Stimulated activated CD4-positive, alpha-beta T cell treated with anti-CD3 and anti-CD28 coated beads, TNF-alpha, amount 100 ng/mL, for 24 hours (primary cell): ENCODE results near the gene DHRS1.

Source experiments
- DNase-seq, 3 experiments: peaks; one replicate each; pipeline ENCODE4 v3.0.0-alpha.2; 2020; ENCODE audit warnings: low read depth in 3 of 3

The DHRS1 gene

GRCh38 chr14:24264298-24264697 lies 35.3 kb downstream of the DHRS1 start:
- no peak for DNase-seq

DNA sequence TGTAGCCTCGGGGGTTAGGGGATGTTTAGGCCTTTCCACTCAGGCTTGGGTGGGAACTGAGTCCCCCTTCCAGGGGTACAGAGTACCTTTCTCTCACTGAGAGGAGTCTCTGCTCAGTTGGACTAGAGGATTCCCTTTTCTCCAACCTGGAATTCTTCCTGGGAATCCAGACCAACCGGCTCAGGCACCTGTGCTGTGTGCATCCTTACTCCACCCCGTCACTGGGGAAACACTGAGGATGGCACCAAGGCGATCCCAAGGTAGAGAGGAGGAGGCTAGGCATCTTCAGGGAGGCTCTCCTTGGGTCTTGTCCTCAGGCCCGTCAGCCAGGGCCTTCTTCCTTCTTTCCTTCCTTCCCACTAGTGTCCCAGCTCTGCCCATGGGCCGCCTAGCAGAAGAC lies 35.7 kb downstream of the DHRS1 start:
- no peak for DNase-seq

DNA sequence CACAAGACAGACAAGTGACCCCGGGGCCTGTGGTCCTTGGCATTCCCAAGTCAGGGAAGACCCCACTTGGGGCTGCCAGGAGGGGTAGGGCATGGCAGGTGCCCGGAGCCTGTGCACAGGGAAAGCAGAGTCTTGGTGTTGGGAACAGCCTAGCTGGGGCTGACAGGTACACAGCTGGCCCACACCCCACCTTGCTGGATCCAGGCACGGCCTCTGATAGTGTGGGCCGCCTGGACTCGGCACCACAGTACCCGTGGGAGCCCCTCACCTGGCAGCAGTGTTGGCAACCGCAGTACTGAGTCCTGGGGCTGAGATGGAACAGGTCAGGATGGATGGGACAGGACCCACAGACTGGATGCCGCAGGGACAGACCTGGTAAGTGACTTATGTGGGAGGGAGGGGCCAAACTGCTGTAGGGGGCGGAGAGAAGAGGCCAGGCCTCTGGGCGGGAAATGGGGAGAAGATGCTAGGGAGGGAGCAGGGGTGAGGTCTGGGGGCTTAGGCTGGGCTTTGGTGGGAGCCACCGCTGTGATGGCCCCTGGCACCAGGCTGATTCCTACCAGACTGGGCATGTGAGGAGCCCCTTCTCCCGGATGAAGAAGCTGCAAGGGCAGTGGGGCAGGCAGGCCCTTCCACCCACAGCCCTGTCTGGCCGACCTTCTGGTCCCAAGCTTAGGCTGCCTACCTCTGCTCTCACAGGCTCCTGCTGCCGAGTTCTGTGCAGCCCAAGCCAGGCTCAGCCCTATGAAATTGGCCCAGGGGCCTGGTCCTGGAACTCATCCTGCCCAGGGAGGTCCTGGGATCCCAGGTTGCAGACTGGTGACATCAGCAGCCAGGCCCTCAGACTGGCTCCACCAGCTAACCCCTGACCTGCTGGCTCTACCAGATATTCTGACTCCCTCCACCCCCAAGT lies 36.5 kb downstream of the DHRS1 start, which contains the start of gene TGM1:
Gene TGM1 (minus strand): TSS at position 357 of the 913 bp plus-strand sequence. CDS start 825 bp downstream, outside the sequence.
- no peak for DNase-seq

- no peak for DNase-seq
These were observed 37.6 kb downstream of the DHRS1 start for GRCh38 chr14:24261969-24262327.

- no peak for DNase-seq
These were observed 38.2 kb downstream of the DHRS1 start for GRCh38 chr14:24261256-24261968.

DNA sequence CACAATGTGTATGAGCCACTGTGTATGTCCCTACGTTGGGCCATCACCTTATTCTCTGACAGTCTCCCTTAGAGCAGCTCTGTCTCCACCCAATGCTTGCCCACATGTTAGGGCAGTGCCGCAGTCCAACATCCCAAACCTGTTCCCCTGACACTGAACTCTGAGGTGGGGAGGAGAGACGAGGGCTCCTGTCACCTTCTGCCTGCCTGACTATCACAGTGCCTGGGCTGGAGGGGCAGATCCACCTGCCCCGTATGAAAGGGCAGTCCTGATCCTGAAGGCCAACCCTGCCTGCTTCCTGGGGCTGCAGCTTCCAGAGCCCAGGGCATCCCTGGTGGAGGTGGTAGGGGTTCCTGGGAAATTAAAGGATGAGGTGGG lies 38.8 kb downstream of the DHRS1 start:
- DNase-seq = no peak

DNA sequence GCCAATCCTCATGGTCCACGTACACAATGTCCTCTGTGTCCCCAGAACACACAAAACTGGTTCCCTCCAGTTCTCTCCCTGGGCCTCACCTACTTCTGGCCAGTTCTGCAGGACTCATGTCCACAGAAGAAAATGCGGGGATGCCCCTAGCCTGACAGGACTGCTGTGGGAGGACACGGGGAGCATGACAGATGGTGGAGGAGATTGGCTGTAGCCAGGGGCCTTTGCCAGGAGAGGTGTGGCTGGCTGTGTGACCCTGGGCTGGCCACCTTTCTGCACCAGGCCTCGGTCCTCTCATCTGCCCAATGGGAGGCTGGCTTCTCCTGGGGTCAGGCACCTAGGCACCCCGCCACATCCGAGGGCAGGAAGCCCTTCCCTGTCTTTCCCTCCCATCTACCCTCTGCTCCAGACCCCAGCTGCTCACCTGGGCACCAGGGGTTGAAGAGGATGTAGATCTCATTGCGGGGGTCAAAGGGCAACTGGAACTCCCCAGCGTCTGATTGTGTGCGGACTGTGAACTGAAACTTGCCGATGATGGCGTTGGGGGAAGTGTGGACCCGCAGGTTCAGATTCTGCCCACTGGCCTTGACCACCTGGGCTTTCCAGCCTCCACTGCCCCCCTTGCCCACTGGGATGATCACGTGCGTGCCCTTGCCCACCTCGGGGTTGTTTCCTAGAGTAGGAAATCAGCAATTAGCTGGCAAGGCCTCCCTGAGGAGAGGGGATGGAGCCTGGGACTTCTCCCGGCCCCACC lies 39.4 kb downstream of the DHRS1 start:
- DNase-seq = no peak

DNA sequence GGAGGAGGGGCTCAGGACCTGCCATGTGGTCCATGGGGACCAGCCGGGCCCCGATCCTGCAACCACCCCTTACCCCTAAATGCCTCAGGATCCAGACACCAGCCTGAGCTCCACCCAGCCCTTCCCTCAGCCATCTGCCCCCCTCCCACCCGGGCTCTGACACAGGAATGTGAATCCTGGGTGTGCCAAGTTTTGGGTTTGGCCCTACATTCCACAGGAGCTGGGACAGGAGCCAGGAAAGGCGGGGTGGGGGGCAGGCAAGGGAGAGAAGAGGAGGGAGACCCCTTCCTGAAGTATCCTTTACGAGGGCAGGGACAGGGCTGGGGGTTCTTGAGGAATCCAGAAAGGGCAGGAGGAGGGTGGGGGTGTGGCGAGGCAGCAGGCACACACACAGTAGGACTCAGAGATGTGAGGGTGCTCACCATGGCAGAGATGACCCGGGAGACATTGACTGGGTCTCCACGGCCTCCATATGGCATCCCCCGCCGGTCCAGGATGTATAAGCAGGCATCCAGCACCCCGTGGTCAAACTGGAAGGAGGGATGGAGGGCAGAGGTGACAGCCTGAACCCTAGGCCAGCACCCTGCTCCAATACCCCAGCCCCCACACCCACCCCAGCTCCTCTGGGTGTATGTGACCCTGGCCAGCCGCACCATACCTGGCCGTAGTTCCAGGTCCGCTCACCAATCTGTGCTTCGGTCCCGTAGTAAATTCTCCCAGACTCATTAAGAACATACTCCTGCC lies 40.1 kb downstream of the DHRS1 start:
- no peak for DNase-seq

- DNase-seq = no peak
These were observed 40.9 kb downstream of the DHRS1 start for GRCh38 chr14:24258548-24259265.

- no peak for DNase-seq
These were observed 41.5 kb downstream of the DHRS1 start for GRCh38 chr14:24258119-24258518.

GRCh38 chr14:24256960-24257359 lies 42.6 kb downstream of the DHRS1 start:
- no peak for DNase-seq

DNA sequence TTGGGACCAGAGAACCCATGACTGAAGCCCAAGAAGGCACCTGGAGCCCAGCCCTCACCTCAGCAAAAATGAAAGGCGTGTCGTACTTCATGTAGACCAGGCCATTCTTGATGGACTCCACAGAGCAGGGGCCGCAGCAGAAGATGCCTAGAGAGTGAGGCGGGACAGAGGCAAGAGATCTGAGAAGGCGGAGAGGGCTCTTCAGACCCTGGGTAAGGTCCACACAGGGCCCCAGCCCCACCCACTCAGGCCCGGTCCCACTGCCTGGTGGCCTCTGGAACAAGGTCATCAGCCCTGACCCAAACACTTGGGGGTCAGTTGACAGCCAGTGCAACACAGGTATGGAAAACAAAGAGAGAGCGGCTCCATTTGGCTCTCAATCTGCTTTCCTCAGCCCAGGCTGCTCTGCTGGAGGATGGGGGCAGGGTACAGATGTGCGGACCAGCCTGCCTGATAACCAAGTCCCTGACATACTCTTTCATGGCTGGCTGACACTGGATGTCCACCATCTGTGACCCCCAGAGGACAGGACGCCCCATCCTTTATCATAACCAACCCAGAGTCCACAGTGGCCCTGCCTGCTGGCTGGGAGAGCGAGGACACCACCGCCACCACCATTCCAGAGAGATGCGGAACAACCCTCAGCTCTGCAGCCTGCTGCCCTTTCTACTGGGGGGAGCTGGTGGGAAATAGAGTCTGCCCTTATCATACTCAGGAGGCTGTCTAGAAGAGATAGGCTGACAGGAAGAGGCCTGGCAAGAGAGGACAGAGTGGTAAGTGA lies 43.5 kb downstream of the DHRS1 start:
- DNase-seq = no peak

DNA sequence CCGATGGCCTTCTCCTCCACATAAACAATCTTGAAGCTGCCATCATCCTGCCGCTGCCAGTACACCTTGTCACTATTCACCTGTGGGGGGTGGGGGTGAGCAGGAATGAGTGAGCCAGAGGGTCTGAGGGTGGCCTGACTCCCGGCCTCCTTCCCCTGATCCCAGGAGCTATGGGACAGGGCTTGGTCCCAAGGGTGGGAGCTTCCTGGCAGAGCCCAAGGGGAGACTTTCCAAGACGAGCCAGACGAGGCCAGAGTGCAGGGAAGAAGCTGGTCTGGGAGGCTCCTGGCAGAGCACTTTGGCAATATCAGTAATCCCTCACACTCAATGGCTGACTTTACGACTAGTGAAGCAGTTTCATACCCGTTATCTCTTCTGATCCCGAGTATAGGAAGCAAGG lies 44.1 kb downstream of the DHRS1 start:
- no peak for DNase-seq

GRCh38 chr14:24254630-24255392 lies 44.8 kb downstream of the DHRS1 start:
- DNase-seq = no peak

DNA sequence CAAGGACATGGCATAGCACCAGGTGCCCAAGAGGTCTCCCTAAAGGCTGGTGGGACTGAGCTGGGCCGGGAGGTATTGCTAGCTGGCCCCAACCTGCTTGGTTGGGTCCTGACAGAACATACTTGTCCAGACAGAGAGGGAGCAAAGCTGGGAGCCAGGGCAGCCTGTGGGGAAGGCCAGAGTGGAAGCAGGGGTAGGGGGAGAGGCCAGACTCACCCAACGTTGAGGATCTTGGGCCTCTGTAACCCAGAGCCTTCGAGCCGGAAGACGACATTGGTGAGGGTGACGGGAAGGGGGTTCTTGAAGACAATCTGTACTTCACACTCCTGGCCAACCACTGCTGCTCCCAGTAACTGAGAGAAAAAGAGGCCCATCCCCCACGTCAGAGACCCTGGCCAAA lies 45.6 kb downstream of the DHRS1 start:
- DNase-seq = no peak

DNA sequence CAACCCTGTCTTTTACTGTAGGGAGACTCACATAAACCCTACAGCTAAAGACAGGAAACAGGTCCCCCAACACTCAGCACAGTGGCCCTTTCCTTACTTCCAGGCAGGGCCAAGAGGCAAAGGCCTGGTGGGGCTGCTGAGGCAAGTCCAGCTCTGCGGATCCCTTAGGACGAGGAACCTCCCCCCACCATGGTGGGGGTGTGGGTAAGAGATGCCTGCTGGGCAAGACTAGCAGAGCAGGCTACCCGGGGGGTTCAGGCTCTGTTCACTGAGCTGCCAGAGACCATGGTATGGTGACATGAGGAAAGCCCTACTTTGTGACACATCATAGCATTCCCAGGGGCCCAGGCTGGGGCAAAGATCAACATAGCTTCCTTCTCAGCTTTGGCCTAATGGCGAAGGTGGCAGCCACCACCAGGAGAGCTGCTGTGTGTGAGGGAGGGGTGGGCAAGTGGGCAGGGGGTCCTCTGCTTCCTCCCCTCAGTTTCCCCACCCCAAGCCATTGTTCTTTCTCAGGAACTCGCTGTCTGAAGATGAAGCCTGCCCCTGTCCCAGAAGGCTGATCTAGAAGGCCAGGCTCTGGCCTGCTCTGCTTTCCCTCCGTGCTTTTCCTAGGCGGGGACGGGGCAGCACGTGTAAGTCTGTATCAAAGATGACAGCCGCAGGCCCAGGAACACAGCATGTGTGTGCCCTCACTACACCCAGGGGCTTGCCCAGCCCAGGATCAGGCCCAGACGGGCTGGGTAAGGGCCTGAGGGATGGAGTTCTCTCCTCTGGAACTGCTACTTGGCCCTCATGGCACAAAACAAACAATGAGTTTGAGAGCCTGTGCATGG lies 47.1 kb downstream of the DHRS1 start:
- no peak for DNase-seq

- no peak for DNase-seq
These were observed 47.7 kb downstream of the DHRS1 start for GRCh38 chr14:24251880-24252288.

DNA sequence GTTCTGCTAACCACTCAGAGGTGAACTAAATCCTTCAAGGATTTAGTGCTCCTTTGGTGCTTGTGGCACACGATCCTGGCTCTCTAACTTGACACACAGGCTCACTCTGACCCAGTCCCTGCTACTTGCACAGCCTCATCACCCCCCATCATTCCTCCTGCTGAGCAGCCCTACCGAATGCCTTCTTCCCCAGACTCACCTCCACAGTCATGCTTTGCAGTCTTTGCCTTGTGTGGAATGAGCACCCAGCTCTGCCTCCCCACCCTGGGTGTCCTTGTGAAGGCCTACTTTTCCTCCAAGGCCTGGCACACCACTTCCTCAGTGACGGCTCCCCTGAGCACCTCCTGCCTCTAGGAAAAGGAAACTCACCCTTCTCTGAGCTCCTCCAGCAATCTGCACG lies 49.2 kb downstream of the DHRS1 start:
- DNase-seq = no peak
